Measurements from ENCODE around the gene MYH11.
"Not testable (repeated sequence)": the region's sequence is repeated elsewhere in the genome, so short reads cannot be mapped to it uniquely, and the experiment has no call there.

The MYH11 gene

DNA sequence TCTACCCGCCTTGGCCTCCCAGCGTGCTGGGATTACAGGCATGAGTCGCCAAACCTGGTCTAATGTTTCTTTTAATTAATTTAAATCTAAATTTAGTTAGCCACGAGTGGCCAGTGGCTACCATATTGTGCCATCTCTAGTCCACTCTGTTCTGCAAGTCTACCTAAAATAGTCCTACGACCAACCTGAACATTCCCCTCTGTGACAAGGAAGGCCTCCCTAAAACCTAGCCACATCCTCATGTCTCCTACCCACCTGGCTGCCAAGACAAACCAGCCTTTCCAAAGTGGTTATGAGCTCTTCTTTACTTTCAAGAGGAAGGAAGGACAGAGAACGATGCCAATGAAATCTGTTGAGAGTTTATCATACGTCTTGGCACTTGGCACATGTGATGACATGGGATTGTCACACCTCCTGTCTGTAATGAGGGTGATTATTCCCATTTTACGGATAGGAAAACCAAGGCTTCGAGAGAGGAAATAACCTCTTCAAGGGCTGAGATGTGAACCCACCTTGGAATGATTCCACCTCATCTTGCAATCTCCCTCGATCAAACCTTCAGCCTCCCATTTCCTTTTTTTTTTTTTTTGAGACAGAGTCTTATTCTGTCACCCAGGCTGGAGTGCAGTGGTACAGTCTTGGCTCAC, 19.7 kb downstream of the MYH11 start:
- DNase-seq, result no peak

DNA sequence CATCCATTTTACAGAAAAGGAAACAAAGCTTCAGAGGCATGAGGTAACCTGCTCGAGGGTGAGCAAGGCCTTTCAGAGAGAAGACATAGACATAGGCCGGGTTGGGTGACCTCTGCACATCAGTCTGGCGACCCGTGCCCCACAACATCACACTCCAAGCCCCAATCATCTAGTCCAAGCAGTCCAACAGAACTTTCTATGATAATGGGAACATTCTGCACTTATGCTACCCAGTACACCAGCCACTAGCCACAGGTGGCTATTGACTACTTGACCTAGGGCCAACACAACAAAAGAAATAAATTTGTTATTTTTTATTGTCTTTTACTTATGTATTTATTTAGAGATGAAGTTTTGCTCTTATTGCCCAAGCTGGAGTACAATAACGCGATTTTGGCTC, 20.8 kb downstream of the MYH11 start:
- no peak for DNase-seq

DNA sequence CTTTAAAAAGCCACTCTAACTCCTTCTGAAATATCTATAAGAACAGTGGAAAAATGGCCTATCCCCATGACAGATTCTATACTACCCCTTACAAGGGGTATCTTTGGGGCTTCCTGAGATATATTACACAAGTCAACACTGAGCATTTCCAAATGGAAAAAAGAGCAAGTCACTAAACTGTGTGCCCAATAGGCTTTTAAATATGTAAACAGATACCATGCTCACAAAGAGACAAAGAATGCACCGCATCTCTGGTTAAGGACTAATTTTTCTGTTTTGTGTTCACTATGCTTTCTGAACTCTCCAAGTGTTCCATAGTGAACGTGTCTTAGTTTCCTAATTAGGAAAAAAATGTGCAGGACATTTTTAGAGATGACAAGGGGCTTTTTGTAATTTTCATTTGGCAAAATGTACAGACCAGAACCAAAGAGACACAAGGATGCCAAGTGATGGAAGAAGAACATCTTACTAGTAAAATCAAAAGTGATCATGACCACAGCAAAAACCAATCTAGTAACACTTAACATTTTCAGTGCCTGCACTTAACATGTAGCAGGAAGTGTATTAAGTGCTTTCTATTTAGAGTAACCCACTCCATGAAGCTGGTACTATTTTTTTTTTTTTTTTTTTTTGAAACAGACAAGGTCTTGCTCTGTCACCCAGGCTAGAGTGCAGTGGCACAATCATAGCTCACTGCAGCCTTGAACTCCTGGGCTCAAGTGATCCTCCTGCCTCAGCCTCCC, 21.5 kb downstream of the MYH11 start:
- no peak for DNase-seq

GRCh38 chr16:15834502-15834901, 22.3 kb downstream of the MYH11 start:
- no peak for DNase-seq

- no peak for DNase-seq
These were observed 23.3 kb downstream of the MYH11 start for GRCh38 chr16:15833541-15833940.

DNA sequence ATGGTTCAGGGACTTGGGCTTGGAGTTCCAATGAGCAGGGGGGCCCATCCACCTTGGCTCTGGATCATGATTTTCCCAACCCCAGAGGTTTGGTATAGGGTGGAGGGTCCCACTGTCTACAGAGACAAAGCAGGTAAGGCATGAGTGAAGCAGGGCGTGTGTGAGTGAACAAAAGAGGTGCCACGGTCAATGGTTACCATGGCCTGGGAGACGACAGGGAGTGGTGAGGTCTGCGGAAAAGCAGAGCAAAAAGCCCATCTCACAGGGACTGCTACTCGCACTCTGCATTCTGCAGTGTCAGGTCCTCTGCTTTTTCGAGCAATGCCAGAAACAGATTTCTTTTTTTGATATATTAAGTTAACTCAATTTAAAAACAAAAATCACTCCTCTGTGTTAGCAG, 24.6 kb downstream of the MYH11 start:
- no peak for DNase-seq

- no peak for DNase-seq
These were observed 25.9 kb downstream of the MYH11 start for GRCh38 chr16:15830832-15831451.

DNA sequence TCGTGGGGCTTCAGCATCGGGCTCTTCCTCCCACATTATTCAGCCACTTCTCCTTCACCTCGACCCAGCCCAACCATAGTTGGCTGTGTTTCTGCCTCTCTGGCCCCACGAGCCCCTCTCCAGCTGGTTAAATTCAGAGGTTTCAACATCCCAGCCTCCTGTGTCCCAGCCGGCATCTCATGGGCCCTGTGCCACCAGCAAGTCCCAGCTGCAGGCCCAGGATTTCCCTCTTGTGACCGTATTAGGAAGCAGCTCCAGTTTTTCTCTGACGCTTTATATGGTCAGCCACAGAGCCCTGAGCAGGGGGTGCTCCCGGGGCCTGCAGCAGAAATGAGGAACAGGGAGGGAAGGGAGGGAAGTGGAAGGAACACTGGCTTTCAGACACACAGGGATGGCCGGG, 27.4 kb downstream of the MYH11 start:
- DNase-seq, result no peak

DNA sequence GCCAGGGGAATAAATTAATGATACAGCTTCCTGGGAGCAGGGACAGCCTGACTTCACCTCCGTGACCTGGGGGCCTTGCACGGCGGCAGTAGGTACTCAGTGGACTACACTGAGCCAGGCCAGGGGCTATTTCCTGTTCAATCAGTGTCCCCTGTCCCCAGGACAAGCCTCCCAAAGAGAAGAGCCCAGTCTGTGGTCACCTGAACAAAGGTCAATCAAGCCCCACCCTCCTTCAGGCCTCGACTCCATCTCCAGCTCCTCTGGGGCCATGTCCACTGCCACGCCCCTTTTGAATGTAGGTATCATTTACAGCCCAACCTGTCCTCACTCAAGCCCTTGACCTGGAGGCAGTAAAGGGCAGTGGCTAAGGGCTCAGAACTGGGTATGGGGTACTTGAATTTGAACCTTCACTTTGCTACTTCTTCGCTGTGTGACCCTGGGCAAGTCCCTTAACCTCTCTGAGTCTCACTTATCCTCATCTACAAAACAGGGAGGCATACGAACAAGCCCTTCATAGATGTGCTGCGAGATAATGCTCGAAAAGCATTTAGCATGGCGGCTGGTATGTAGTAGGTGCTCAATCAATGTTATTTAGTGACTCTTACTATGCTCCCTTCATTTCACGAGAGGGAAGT, 29.0 kb downstream of the MYH11 start:
- no peak for DNase-seq

DNA sequence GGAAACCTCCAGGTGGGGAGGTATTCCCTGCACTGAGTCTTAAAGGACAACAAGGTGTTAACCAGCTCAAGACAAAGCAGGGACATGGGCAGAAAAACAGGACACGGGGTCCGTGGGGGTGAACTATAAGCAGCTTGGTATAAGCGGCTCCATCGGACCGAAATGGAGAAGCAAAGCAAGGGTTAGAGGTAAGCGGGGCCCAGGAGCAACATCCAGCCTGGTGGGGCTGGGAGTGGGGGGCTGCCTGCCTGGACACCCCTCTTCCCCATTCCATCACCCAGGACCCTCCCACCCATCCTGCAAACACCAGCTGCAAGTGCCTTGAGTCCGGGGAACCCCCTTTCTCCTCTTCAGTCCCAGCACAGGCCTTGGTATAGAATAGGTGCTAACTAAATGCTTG, 29.5 kb downstream of the MYH11 start:
- no peak for DNase-seq

- no peak for DNase-seq
These were observed 31.0 kb downstream of the MYH11 start for GRCh38 chr16:15825750-15826305.

GRCh38 chr16:15822957-15823356, 33.9 kb downstream of the MYH11 start:
- no peak for DNase-seq

DNA sequence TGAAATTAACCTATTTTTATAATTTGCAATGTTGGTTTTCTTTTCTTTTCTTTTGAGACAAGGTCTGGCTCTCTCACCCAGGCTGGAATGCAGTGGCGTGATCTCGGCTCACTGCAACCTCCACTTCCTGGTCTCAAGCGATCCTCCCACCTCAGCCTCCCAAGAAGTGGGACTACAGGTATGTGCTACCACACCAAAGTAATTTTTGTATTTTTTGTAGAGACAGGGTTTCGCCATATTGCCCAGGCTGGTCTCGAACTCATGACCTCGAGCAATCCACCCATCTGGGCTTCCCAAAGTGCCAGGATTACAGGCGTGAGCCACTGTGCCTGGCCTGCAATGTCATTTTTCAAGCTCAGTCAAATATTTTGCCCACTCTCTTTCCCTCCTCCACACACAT, 36.0 kb downstream of the MYH11 start:
- no peak for DNase-seq

DNA sequence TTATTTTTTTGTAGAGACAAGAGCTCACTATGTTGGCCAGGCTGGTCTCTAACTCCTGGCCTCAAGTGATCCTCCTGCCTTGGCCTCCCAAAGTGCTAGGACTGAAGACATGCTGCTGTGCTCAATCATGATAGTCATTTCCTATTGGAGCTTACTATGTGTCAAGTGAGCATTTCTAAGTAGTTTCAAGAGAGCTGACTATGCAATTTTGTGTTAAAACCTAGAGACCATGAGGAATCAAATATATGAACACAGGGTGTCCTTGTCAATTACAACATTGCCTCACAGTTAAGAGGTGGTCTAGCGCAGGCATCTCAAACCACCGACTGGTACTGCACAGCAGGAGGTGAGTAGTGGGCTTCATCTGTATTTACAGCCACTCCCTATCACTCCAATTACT, 37.8 kb downstream of the MYH11 start:
- DNase-seq, result no peak

- DNase-seq, result no peak
These were observed 39.4 kb downstream of the MYH11 start for GRCh38 chr16:15817446-15817845.

GRCh38 chr16:15816228-15816627, 40.6 kb downstream of the MYH11 start:
- no peak for DNase-seq

DNA sequence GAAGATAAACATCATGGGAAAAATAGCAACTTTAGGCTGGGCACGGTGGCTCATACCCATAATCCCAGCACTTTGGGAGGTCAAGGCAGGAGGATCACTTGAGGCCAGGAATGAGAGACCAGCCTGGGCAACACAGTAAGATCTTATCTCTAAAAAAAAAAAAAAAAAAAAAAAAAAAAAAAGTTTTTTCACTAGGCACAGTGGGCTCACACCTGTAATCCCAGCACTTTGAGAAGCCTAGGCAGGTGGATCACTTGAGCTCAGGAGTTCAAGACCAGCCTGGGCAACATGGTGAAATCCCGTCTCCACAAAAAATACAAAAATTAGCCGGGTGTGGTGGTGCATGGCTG, 44.5 kb downstream of the MYH11 start:
- DNase-seq, result not testable (repeated sequence)

DNA sequence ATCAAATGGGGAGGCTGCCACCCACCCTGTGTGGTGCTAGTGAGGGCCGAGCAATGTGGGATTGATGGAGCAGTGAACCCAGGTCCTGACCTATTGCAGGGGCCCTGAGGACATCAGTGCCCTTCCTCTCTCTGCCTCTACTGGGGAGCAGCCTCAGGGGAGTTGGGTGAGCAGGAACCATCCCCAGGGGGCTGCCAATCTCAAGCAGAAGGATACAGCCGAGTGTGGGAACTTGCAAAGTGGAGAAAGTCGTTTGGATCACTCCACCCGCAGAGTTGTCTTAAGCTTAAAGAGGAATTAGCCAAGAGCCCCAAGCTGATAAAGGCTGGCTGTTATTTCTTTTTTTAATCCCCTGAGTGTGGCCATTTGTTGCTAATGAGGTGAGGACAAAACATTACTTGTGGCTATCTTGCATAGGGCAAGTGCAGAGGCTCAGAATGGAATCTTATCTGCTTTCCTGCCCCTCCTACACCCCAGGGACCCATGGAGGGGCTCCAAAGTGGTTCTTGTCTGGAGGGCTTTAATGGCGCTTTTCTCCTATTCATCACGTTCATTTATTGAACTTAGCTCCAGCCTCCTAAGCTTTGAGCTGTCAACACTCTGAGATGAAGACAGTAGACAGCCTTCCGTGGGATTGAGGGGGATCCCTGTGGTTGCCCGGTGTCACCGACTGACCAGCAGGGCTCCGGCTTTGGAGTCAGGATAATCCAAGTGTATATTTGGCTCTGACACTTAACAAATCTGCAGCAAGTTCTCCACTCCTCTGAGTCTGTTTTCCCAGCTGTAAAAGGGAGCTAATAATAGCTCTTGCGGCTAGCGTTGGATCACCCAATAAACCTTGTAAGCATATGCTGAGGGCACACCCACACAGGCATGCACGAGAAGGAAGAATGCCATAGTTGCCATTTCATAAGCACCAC, 45.1 kb downstream of the MYH11 start:
- DNase-seq, result no peak

DNA sequence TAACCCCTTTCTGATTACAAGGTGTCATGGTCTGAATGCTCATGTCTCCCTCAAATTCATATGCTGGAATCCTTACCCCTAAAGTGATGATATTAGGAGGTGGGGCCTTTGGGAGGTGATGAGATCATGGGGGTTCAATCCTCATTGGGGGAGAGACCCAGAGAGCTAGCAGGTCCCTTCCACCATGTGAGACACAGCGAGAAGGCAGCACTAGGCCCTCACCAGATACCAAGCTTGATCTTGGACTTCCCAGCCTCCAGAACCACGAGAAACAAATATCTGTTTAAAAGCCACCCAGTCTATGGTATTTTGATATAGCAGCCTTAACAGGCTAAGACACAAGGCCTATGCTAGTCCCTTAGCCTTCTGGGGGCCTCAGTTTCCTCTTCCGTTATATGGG, 45.9 kb downstream of the MYH11 start:
- no peak for DNase-seq

DNA sequence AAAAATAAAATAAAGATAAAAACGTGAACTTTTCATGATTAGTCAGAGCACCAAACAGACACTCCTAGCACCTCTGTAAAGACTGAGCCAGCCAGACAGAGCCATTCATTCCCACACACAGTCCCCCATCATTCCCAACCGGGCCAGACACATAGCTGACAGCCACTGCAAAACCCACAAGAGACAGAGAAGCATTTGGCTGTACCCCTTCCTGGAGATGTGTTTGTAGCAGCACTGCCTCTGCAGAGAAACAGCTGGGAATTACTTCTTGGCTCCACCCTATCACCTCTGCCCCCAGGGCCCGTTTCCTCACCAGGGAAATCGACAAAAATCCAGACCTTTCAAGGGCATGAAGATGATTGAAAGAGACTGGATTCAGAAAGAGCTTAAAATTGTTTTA, 46.4 kb downstream of the MYH11 start:
- DNase-seq, result no peak

DNA sequence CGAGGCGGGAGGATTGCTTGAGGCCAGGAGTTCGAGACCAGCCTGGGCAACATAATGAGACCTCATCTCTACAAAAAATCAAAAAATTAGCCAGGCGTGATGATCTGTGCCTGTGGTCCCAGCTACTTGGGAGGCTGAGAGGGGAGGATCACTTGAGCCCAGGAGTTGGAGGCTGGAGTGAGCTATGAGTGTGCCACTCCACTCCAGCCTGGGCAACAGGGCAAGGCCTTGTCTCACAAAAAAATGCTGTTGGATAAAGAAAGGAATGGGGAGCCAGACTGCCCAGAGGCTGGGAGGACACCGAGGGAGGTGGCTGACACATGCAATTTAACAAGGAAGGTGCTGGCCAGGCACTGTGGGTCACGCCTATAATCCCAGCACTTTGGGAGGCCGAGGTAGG, 47.5 kb downstream of the MYH11 start:
- not testable (repeated sequence) for DNase-seq

GRCh38 chr16:15808071-15808470, 48.8 kb downstream of the MYH11 start:
- DNase-seq, result no peak

DNA sequence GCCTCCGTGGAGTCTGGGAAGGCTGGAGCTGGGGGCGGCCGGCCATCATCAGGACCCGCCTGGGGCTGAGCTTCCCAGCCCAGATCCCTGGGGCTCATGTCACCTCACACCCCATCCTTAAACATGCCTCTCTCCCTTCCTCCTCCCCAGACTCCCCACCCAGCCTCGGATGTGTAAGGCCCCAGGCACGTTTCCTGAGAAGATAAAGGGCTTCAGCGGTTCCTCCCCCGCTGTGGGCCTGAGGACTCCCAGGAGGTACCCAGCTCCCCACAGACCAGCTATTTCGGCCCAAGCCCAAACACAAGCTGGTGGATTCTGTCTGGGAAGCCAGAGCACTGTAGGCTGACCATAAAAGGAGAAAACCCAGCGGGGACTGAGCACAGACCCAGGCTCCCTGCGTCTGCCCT, 49.2 kb downstream of the MYH11 start:
- no peak for DNase-seq
